HepG2 (cell line): ENCODE measurements around the gene PPM1H. TPM values are rescaled to one million over a fixed set of nuclear protein-coding genes. Genes with fewer than 3 reads are reported as not detected.

Experiments
- AKAP8 ChIP-seq: sonication (generic); formaldehyde crosslinking; IDR thresholded peaks from 2 replicates; pipeline ENCODE4 v1.5.1; 2020; ENCODE audit warnings: mild to moderate bottlenecking, missing genetic modification reagents
- ATF1 ChIP-seq: IDR thresholded peaks from 2 replicates; pipeline ENCODE4 v1.6.1; 2016; ENCODE audit warnings: mild to moderate bottlenecking, control low read depth
- ATF2 ChIP-seq: sonication (generic); formaldehyde crosslinking; IDR thresholded peaks from 2 replicates; pipeline ENCODE4 v1.4.0; 2020; ENCODE audit warnings: missing genetic modification reagents
- CREBL2 ChIP-seq: sonication (generic); formaldehyde crosslinking; IDR thresholded peaks from 2 replicates; pipeline ENCODE4 v1.8.1; 2023; ENCODE audit warnings: missing genetic modification reagents, mild to moderate bottlenecking, borderline replicate concordance
- ESRRA ChIP-seq: sonication (generic); formaldehyde crosslinking; IDR thresholded peaks from 2 replicates; pipeline ENCODE4 v1.5.1; 2020; ENCODE audit warnings: mild to moderate bottlenecking, low read depth, missing genetic modification reagents
- FOXK2 ChIP-seq: fragments of 450-650 bp; IDR thresholded peaks from 2 replicates; pipeline ENCODE4 v1.6.1; 2016
- HMGA1 ChIP-seq: sonication (generic); formaldehyde crosslinking; conservative IDR thresholded peaks from 2 replicates; pipeline ENCODE4 v1.4.0; 2020; ENCODE audit warnings: missing genetic modification reagents
- KIAA2018 ChIP-seq: sonication (generic); formaldehyde crosslinking; IDR thresholded peaks from 2 replicates; pipeline ENCODE4 v1.5.0; 2020; ENCODE audit warnings: mild to moderate bottlenecking, missing genetic modification reagents, borderline replicate concordance
- MED13 ChIP-seq: sonication (generic); formaldehyde crosslinking; IDR thresholded peaks from 2 replicates; pipeline ENCODE4 v1.5.0; 2020; ENCODE audit warnings: missing genetic modification reagents
- NBN ChIP-seq: fragments of 450-650 bp; conservative IDR thresholded peaks from 2 replicates; pipeline ENCODE4 v1.6.1; 2017
- SIX4 ChIP-seq: sonication (generic); formaldehyde crosslinking; IDR thresholded peaks from 2 replicates; pipeline ENCODE4 v1.4.0; 2020; ENCODE audit warnings: missing genetic modification reagents
- SP4 ChIP-seq: sonication (generic); formaldehyde crosslinking; IDR thresholded peaks from 2 replicates; pipeline ENCODE4 v1.8.1; 2023; ENCODE audit warnings: mild to moderate bottlenecking, missing genetic modification reagents
- SYNCRIP ChIP-seq: fragments of 200-400 bp; formaldehyde crosslinking; IDR thresholded peaks from 2 replicates; pipeline ENCODE4 v1.6.1; 2018; ENCODE audit warnings: mild to moderate bottlenecking, low read depth, low read length; ENCODE audit not compliant: insufficient read depth
- TEF ChIP-seq: sonication (generic); formaldehyde crosslinking; IDR thresholded peaks from 2 replicates; pipeline ENCODE4 v1.5.0; 2020; ENCODE audit warnings: missing genetic modification reagents
- ZMYM3 ChIP-seq: sonication (generic); formaldehyde crosslinking; IDR thresholded peaks from 2 replicates; pipeline ENCODE4 v1.5.1; 2020; ENCODE audit warnings: mild to moderate bottlenecking, missing genetic modification reagents
- ZNF256 ChIP-seq: sonication (generic); formaldehyde crosslinking; conservative IDR thresholded peaks from 2 replicates; pipeline ENCODE4 v1.4.0; 2020; ENCODE audit warnings: missing genetic modification reagents
- ZNF672 ChIP-seq: sonication (generic); formaldehyde crosslinking; IDR thresholded peaks from 2 replicates; pipeline ENCODE4 v1.8.1; 2022; ENCODE audit warnings: missing genetic modification reagents
- ZNF879 ChIP-seq: sonication (generic); formaldehyde crosslinking; IDR thresholded peaks from 2 replicates; pipeline ENCODE4 v1.8.1; 2023; ENCODE audit warnings: missing genetic modification reagents
- ZZZ3 ChIP-seq: sonication (generic); formaldehyde crosslinking; IDR thresholded peaks from 2 replicates; pipeline ENCODE4 v1.4.0; 2020; ENCODE audit warnings: missing genetic modification reagents, mild to moderate bottlenecking, borderline replicate concordance
- polyA plus RNA-seq, 8 experiments: library from polyadenylated mRNA; depleted of rRNA in 3 of 8; stranded (reverse) in 7 of 8; unstranded in 1 of 8; fragments of >200 nt; fragmentation: Illumina TruSeq in 4 of 8; extraction: Trizol in 4 of 8; gene quantifications; 2 replicates each; pipeline versions ENCODE4 v1.2.1 to v1.2.3, GENCODE V29; 2011 to 2016; ENCODE audit warnings: low read depth in 4 of 8, missing spikeins in 1 of 8, mixed read lengths in 1 of 8; ENCODE audit not compliant: insufficient read depth in 1 of 8
- total RNA-seq, 5 experiments: library from RNA; depleted of rRNA; stranded (reverse); fragments of >200 nt; fragmentation: Illumina TruSeq; extraction: Trizol; gene quantifications; 2 replicates each; pipeline ENCODE4 v1.2.3, GENCODE V29; 2016; ENCODE audit warnings: low read depth in 1 of 5

Gene PPM1H
- total and polyA plus RNA-seq, 2 of the 13 experiments (the other 11 are each of a cell fraction or from before 2014, with no cell fraction given), result 29.1 to 38.1 TPM

GRCh38 chr12:62760779-62761178, 174.2 kb downstream of the PPM1H start (continued):
- 0 out of 2 replicates have a peak, but pooled peaks have one; percentile 34 for TF ChIP-seq ATF2 (CRISPR knock-in tag)
- no peak for TF ChIP-seq ZZZ3 (CRISPR knock-in tag)
- TF ChIP-seq TEF (CRISPR knock-in tag), result no peak
- no peak for TF ChIP-seq ZNF879 (CRISPR knock-in tag)
- TF ChIP-seq ZNF672 (CRISPR knock-in tag), result no peak
- no peak for TF ChIP-seq ATF1 (CRISPR knock-in tag)
- no peak for TF ChIP-seq AKAP8
- no peak for TF ChIP-seq KIAA2018
- TF ChIP-seq FOXK2, result no peak
- TF ChIP-seq SIX4 (CRISPR knock-in tag), result peak; percentile 51; the same call in 1 of the 2 replicates
- no peak for TF ChIP-seq SYNCRIP
- TF ChIP-seq SP4 (CRISPR knock-in tag), result no peak
- no peak for TF ChIP-seq CREBL2 (CRISPR knock-in tag)
- no peak for TF ChIP-seq NBN
- TF ChIP-seq HMGA1 (CRISPR knock-in tag), result no peak
- TF ChIP-seq ZMYM3 (CRISPR knock-in tag), result no peak
- TF ChIP-seq MED13 (CRISPR knock-in tag), result no peak
- TF ChIP-seq ESRRA (CRISPR knock-in tag), result peak; percentile 90
- no peak for TF ChIP-seq ZNF256 (CRISPR knock-in tag)
